BJ (cell line): ENCODE data around the gene CNPY1. TPM values are rescaled to one million over a fixed set of nuclear protein-coding genes. Genes with fewer than 3 reads are reported as not detected.
A peak's percentile ranks its signal among the peaks of the same experiment; 100 is the strongest.

Source experiments
- CTCF ChIA-PET: fragments of 350-600 bp; formaldehyde crosslinking; extraction: SDS; loops from one replicate; lab custom pipeline; 2021; ENCODE audit warnings: antibody characterized with exemption, inconsistent platforms; lab: Yijun Ruan, JAX
- POLR2A ChIA-PET: fragments of 300-600 bp; sonication (Branson Sonifier 250); formaldehyde crosslinking; extraction: SDS; loops from one replicate; lab custom pipeline; 2021; ENCODE audit warnings: antibody characterized with exemption; lab: Charles Lee
- DNase-seq: peaks from one replicate; pipeline ENCODE4 v3.0.0-alpha.2; 2011; ENCODE audit warnings: low read depth
- H3K27me3 ChIP-seq: 2 replicates; pipeline ENCODE4 v1.6.0; 2011; ENCODE audit warnings: low read length; ENCODE audit not compliant: control insufficient read depth, insufficient read depth
- H3K36me3 ChIP-seq: 2 replicates; pipeline ENCODE4 v1.5.1; 2011; ENCODE audit warnings: low read length; ENCODE audit not compliant: control insufficient read depth, insufficient read depth
- H3K4me3 ChIP-seq: 2 replicates; pipeline ENCODE4 v1.5.1; 2011; ENCODE audit warnings: low read depth, mild to moderate bottlenecking, control low read depth, low read length
- CTCF ChIP-seq: IDR thresholded peaks from 2 replicates; pipeline ENCODE4 v1.5.1; 2011; ENCODE audit warnings: low read depth, mild to moderate bottlenecking, control low read depth, inconsistent platforms, low read length, moderate library complexity; ENCODE audit not compliant: insufficient read depth
- polyA plus RNA-seq: library from polyadenylated mRNA; depleted of rRNA; stranded (reverse); fragments of >200 nt; gene quantifications from 2 replicates; pipeline ENCODE4 v1.2.3, GENCODE V29; 2011

The CNPY1 gene
- polyA plus RNA-seq, 1 experiment: not detected

- DNase-seq: no peak
- ChIA-PET CTCF (no interaction called here), POLR2A (no interaction called here)
- TF ChIP-seq CTCF: no peak
- Histone ChIP-seq H3K27me3 (peaks cover 14% of the 10 kb centered on the region), H3K4me3 (no peak overlapping the region), H3K36me3 (no peaks in the 10 kb centered on the region)
Measured at GRCh38 chr7:155538293-155538692, 8.1 kb downstream of the CNPY1 start.

- DNase-seq: no peak
- peaks cover 24% of the 10 kb centered on the region for H3K27me3 ChIP-seq
- no peak for TF ChIP-seq CTCF
- POLR2A ChIA-PET: no interaction called here
- no peaks in the 10 kb centered on the region for H3K36me3 ChIP-seq
- CTCF ChIA-PET: no interaction called here
- H3K4me3 ChIP-seq: no peak overlapping the region
Measured at GRCh38 chr7:155536451-155536850, 9.9 kb downstream of the CNPY1 start.

GRCh38 chr7:155534691-155535090 lies 11.7 kb downstream of the CNPY1 start:
- Histone ChIP-seq H3K4me3 (no peak overlapping the region), H3K27me3 (peaks cover 25% of the 10 kb centered on the region), H3K36me3 (no peaks in the 10 kb centered on the region)
- no peak for TF ChIP-seq CTCF
- POLR2A ChIA-PET: no interaction called here
- CTCF ChIA-PET: interaction anchor here (0.6 to 1.7 kb wide), 2 partner anchors 15 to 63 kb away, joined by 3 to 4 read pairs; no protein-coding TSS in a partner anchor
- DNase-seq: no peak

GRCh38 chr7:155533827-155534690 lies 12.3 kb downstream of the CNPY1 start:
- no peak for DNase-seq
- TF ChIP-seq CTCF: peak; percentile 63
- Histone ChIP-seq H3K36me3 (no peaks in the 10 kb centered on the region), H3K4me3 (no peak overlapping the region), H3K27me3 (peaks cover 25% of the 10 kb centered on the region)
- ChIA-PET POLR2A (no interaction called here), CTCF (interaction anchor here (1.7 kb wide), 1 partner anchor 15 kb away, joined by 4 read pairs; no protein-coding TSS in a partner anchor)

DNA sequence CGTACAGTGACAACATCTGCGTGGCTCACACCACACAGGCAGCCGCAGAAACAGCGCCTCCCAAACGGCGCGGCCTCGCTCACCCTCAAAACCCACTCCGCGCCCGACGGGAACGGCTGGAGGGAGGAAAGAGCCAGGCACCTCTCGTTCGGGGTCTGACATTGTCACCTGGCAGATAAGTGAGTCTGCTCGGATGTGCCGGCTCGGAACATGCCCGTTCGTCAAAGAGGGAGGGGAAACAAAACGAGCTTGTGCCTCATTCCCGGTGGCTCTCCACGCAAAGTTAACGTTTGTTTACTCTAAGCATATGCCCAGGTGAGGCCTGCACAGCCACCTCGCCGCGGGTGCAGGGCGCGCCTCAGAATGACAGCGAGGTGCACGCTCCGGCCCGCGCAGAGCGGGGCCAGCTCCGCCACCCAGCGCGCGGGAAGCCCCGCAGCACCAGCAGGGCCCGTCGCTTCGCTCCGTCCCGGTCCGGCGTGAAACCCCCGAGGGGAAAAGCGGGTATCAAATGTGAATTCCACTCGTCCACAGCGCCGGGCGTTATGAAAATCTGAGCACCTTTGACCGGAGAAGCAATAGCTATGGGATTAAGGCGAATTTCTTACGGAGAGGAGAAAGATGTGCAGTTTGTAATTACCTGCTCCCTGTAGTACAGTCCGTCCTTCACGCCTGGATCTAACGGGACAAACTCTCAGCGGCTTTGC lies 13.1 kb downstream of the CNPY1 start:
- no peak for DNase-seq
- no peak overlapping the region for H3K4me3 ChIP-seq
- ChIA-PET CTCF (no interaction called here), POLR2A (no interaction called here)
- TF ChIP-seq CTCF: no peak
- no peaks in the 10 kb centered on the region for H3K36me3 ChIP-seq
- H3K27me3 ChIP-seq: peaks cover 25% of the 10 kb centered on the region
